ENCODE data around the gene BBS10.

Gene BBS10

GRCh38 chr12:76300297-76300665 lies 47.9 kb downstream of the BBS10 start:
- Histone ChIP-seq H3K9ac (ENCODE audit: low read length) (no peak overlapping the region), H3K27me3 (ENCODE audit: control insufficient read depth, insufficient read depth, low read length) (no peaks in the 10 kb centered on the region), H3K9me3 (ENCODE audit: control insufficient read depth, low read length) (no peaks in the 10 kb centered on the region), H3K4me1 (ENCODE audit: control insufficient read depth, insufficient read depth, low read length) (no peaks in the 10 kb centered on the region), H3K4me3 (ENCODE audit: low read length) (no peak overlapping the region), H3K36me3 (ENCODE audit: control insufficient read depth, insufficient read depth, low read length) (no peaks in the 10 kb centered on the region)

GRCh38 chr12:76299536-76300296 lies 48.5 kb downstream of the BBS10 start:
- Histone ChIP-seq H3K9me3 (ENCODE audit: control insufficient read depth, low read length) (no peaks in the 10 kb centered on the region), H3K36me3 (ENCODE audit: control insufficient read depth, insufficient read depth, low read length) (no peaks in the 10 kb centered on the region), H3K4me3 (ENCODE audit: low read length) (no peak overlapping the region), H3K27me3 (ENCODE audit: control insufficient read depth, insufficient read depth, low read length) (no peaks in the 10 kb centered on the region), H3K4me1 (ENCODE audit: control insufficient read depth, insufficient read depth, low read length) (no peaks in the 10 kb centered on the region), H3K9ac (ENCODE audit: low read length) (no peak overlapping the region)

All from mucosa of stomach (tissue), 1 donor.